WERI-Rb-1 (cell line): Measurements from ENCODE around the gene LZTS2.

ENCODE experiments used
- DNase-seq: peaks from one replicate; pipeline ENCODE4 v3.0.0-alpha.2; 2020
- H3K27ac ChIP-seq: fragments of 250-450 bp; sonication (Bioruptor Pico); 2 replicates; pipeline ENCODE4 v1.5.1; 2020; ENCODE audit warnings: mild to moderate bottlenecking, moderate library complexity
- H3K27me3 ChIP-seq: fragments of 250-450 bp; sonication (Bioruptor Pico); 2 replicates; pipeline ENCODE4 v1.5.1; 2021; ENCODE audit warnings: mild to moderate bottlenecking, low read depth, moderate library complexity; ENCODE audit not compliant: insufficient read depth, severe bottlenecking
- H3K36me3 ChIP-seq: fragments of 250-450 bp; sonication (Bioruptor Pico); 2 replicates; pipeline ENCODE4 v1.5.1; 2020; ENCODE audit warnings: mild to moderate bottlenecking, moderate library complexity
- H3K4me3 ChIP-seq: 2 replicates; pipeline ENCODE4 v1.5.1; 2011; ENCODE audit warnings: low read depth, mild to moderate bottlenecking, control low read depth, low read length
- H3K9me3 ChIP-seq: fragments of 250-450 bp; sonication (Bioruptor Pico); 2 replicates; pipeline ENCODE4 v1.5.1; 2021; ENCODE audit warnings: mild to moderate bottlenecking, moderate library complexity; ENCODE audit not compliant: severe bottlenecking
- CTCF ChIP-seq: IDR thresholded peaks from 2 replicates; pipeline ENCODE4 v1.5.1; 2011; ENCODE audit warnings: low read depth, mild to moderate bottlenecking, control low read depth, inconsistent platforms, low read length

LZTS2 gene

GRCh38 chr10:100999742-101000126 is at the start of gene LZTS2:
Gene LZTS2 (plus strand): TSS chr10:100999808. CDS start chr10:101002539, 2,731 bp downstream.
- Histone ChIP-seq H3K9me3 (no peaks in the 10 kb centered on the region), H3K36me3 (peaks cover 26% of the 10 kb centered on the region), H3K27me3 (no peaks in the 10 kb centered on the region), H3K4me3 (peak within 1 kb of the TSS; percentile 94), H3K27ac (peak within 1 kb of the TSS; percentile 98)
- TF ChIP-seq CTCF = no peak
- DNase-seq = no peak

GRCh38 chr10:100960251-100960650 is 39.4 kb upstream of the LZTS2 start:
- TF ChIP-seq CTCF = no peak
- no peak for DNase-seq
- H3K27ac ChIP-seq = no peak overlapping the region
- H3K36me3 ChIP-seq = peaks cover 68% of the 10 kb centered on the region
- H3K27me3 ChIP-seq = no peaks in the 10 kb centered on the region
- H3K4me3 ChIP-seq = no peak overlapping the region
- no peaks in the 10 kb centered on the region for H3K9me3 ChIP-seq

GRCh38 chr10:100962351-100963080 is 37.1 kb upstream of the LZTS2 start:
- no peaks in the 10 kb centered on the region for H3K27me3 ChIP-seq
- no peak overlapping the region for H3K27ac ChIP-seq
- H3K4me3 ChIP-seq = no peak overlapping the region
- H3K36me3 ChIP-seq = peaks cover 61% of the 10 kb centered on the region
- H3K9me3 ChIP-seq = no peaks in the 10 kb centered on the region
- DNase-seq = no peak
- TF ChIP-seq CTCF = no peak

- H3K27me3 ChIP-seq = no peaks in the 10 kb centered on the region
- peaks cover 48% of the 10 kb centered on the region for H3K36me3 ChIP-seq
- no peak overlapping the region for H3K27ac ChIP-seq
- no peak for TF ChIP-seq CTCF
- H3K4me3 ChIP-seq = no peak overlapping the region
- DNase-seq = no peak
- H3K9me3 ChIP-seq = no peaks in the 10 kb centered on the region
Measured at GRCh38 chr10:100963826-100964225, 35.8 kb upstream of the LZTS2 start.

- Histone ChIP-seq H3K4me3 (no peak overlapping the region), H3K36me3 (peaks cover 33% of the 10 kb centered on the region), H3K9me3 (no peaks in the 10 kb centered on the region), H3K27ac (no peak overlapping the region), H3K27me3 (no peaks in the 10 kb centered on the region)
- no peak for DNase-seq
- no peak for TF ChIP-seq CTCF
Measured at GRCh38 chr10:100965820-100966219, 33.8 kb upstream of the LZTS2 start.

GRCh38 chr10:100966887-100967286 is 32.7 kb upstream of the LZTS2 start:
- Histone ChIP-seq H3K27ac (no peak overlapping the region), H3K9me3 (no peaks in the 10 kb centered on the region), H3K36me3 (peaks cover 25% of the 10 kb centered on the region), H3K4me3 (no peak overlapping the region), H3K27me3 (no peaks in the 10 kb centered on the region)
- no peak for TF ChIP-seq CTCF
- no peak for DNase-seq
